Measurements from ENCODE around the gene IDH2. TPM values are rescaled to one million over a fixed set of nuclear protein-coding genes. Genes with fewer than 3 reads are reported as not detected.

The IDH2 gene
- total RNA-seq, 1 donor from 2014 or later = 933 TPM

DNA sequence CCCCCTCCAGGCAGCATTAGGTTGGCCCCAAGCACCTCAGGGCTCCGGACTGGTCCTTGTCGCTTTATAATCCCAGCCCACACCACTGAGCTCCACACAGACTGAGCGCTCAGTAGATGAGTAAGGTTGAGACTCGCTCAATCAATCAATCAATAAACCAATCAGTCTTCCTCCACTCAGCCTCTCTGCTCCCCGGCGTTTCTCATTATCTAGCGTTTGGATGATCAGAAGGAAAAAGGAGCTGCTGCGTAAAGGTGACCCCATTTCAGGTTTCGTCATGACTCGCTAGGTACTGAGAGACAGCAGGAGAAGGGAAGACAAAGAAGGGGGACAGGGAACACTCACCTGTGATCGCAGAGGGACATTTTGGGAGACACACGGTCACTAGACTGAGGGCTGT, 59.9 kb downstream of the IDH2 start:
- TF ChIP-seq, protein P1, sequence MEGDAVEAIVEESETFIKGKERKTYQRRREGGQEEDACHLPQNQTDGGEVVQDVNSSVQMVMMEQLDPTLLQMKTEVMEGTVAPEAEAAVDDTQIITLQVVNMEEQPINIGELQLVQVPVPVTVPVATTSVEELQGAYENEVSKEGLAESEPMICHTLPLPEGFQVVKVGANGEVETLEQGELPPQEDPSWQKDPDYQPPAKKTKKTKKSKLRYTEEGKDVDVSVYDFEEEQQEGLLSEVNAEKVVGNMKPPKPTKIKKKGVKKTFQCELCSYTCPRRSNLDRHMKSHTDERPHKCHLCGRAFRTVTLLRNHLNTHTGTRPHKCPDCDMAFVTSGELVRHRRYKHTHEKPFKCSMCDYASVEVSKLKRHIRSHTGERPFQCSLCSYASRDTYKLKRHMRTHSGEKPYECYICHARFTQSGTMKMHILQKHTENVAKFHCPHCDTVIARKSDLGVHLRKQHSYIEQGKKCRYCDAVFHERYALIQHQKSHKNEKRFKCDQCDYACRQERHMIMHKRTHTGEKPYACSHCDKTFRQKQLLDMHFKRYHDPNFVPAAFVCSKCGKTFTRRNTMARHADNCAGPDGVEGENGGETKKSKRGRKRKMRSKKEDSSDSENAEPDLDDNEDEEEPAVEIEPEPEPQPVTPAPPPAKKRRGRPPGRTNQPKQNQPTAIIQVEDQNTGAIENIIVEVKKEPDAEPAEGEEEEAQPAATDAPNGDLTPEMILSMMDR (IDR thresholded peaks at IDR 0.05; ENCODE audit: borderline replicate concordance) = no peak
- Histone ChIP-seq H3K4me1 (peaks cover 28% of the 10 kb centered on the region), H3K27me3 (ENCODE audit: low read depth) (no peaks in the 10 kb centered on the region), H3K27ac (replicated peaks) (no peak overlapping the region), H3K36me3 (no peaks in the 10 kb centered on the region), H3K9me3 (replicated peaks) (no peaks in the 10 kb centered on the region), H3K4me3 (no peak overlapping the region)
- no peak for DNase-seq
- intact Hi-C loops (cut with micrococcal nuclease) = no loop called here

DNA sequence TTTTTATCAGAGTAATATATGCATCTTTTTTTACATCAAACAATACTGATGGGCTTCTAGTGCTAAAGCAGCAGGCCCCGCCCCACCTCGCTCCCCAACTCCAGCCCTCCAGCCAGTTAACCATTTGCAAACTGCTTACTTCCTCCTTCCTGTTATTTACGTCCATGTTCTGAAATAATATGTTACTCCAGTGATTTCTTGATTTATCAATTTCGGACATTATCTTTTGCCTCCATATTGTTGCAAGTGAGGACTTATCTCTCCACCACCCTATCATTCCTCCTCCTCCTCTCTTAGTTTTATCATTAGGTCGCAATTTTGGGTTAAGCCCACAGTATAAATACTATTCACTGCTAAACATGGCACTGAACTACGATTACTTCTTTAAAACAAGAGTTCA, 61.6 kb downstream of the IDH2 start:
- Histone ChIP-seq H3K4me1 (peaks cover 35% of the 10 kb centered on the region), H3K36me3 (no peaks in the 10 kb centered on the region), H3K4me3 (no peak overlapping the region), H3K27me3 (ENCODE audit: low read depth) (no peaks in the 10 kb centered on the region), H3K27ac (replicated peaks) (no peak overlapping the region), H3K9me3 (replicated peaks) (no peaks in the 10 kb centered on the region)
- DNase-seq = no peak
- TF ChIP-seq, protein P1 (IDR thresholded peaks at IDR 0.05; ENCODE audit: borderline replicate concordance) = no peak
- intact Hi-C loops (cut with micrococcal nuclease) = no loop called here

DNA sequence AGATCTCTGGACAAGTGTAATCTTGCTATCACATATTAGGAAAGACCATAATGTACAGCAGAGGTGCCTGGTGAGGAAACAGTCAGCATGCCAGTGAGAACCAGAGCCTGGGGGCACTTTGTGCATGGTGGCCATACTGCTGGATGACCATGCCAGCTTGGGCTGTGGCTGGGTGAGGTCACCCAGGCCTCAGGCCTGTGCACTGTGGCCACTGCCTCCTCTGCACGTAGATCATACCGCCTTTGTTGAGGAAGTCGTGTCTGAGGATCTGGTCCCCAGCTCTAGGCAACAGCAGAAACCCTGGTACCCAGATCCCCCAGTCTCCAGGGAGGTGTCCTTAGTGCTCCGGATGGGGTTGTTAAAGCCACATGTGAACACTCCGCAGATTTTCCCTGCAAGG, 62.3 kb downstream of the IDH2 start:
- H3K4me1 ChIP-seq = peaks cover 41% of the 10 kb centered on the region
- no peak for DNase-seq

DNA sequence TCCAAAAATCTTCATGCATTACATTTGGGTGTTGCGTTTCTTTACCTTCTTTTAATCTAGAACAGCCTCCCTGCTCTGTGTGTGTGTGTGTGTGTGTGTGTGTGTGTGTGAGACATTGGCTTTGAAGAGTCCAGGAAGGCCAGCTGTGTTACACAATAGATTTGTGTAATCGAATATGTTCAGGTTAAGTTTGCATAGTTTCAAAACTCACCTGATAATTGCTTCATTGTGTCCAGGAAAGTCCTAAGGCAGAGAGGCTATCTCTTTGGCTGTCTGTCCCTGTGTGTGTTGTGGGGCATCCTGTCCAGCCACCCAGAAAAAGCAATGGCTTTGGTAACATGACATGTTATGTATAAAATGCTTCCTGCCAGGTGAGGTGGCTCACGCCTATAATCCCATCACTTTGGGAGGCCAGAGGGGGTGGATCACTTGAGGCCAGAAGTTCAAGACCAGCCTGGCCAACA, 63.6 kb downstream of the IDH2 start:
- intact Hi-C loops (cut with micrococcal nuclease) = no loop called here
- Histone ChIP-seq H3K9me3 (replicated peaks) (no peaks in the 10 kb centered on the region), H3K4me3 (no peak overlapping the region), H3K4me1 (peaks cover 52% of the 10 kb centered on the region), H3K27ac (replicated peaks) (no peak overlapping the region), H3K36me3 (no peaks in the 10 kb centered on the region), H3K27me3 (ENCODE audit: low read depth) (no peaks in the 10 kb centered on the region)
- no peak for DNase-seq
- TF ChIP-seq, protein P1 (IDR thresholded peaks at IDR 0.05; ENCODE audit: borderline replicate concordance) = no peak

More for the DNA sequence above, 62.3 kb downstream of the IDH2 start:
- intact Hi-C loops (cut with micrococcal nuclease) = no loop called here
- Histone ChIP-seq H3K36me3 (no peaks in the 10 kb centered on the region), H3K27ac (replicated peaks) (no peak overlapping the region), H3K9me3 (replicated peaks) (no peaks in the 10 kb centered on the region), H3K4me3 (no peak overlapping the region), H3K27me3 (ENCODE audit: low read depth) (no peaks in the 10 kb centered on the region)
- TF ChIP-seq, protein P1 (IDR thresholded peaks at IDR 0.05; ENCODE audit: borderline replicate concordance) = no peak

DNA sequence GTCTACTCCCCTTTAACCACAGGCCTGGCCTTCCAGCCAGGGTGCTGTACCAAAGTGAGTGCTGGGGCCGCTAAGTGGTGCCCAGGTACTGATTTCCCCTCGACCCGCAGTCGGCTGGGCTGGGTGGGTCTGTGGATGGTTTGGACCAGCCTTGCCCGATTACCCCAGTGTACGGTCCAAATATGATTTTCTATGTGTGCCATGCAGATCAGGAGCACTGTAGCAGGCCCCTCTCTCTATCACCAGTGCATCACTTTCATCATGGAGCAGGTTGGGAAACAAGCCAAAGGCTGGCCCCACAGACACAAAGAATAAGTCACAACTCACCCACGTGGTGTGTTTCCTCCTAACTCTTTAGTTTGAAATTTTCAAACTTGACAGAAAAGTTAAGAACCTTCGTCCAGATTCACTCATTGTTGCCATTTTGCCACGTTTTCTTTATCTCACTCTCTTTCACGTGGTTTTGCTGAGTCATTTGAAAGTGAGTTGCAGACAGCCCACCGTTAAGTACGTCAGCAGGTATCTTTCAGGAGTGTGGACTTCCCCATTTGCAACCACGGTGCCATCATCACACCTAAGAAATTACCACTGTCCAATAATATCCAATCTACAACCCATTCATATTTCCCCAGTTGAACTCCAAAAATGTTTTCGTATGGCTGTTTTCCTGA, 64.2 kb downstream of the IDH2 start:
- no peak overlapping the region for H3K4me3 ChIP-seq
- no peaks in the 10 kb centered on the region for H3K9me3 ChIP-seq (replicated peaks)
- DNase-seq = no peak
- TF ChIP-seq, protein P1 (IDR thresholded peaks at IDR 0.05; ENCODE audit: borderline replicate concordance) = no peak
- intact Hi-C loops (cut with micrococcal nuclease) = no loop called here
- peaks cover 58% of the 10 kb centered on the region for H3K4me1 ChIP-seq
- no peaks in the 10 kb centered on the region for H3K36me3 ChIP-seq
- H3K27me3 ChIP-seq (ENCODE audit: low read depth) = no peaks in the 10 kb centered on the region
- no peak overlapping the region for H3K27ac ChIP-seq (replicated peaks)

Measured in left ventricle myocardium inferior (tissue), 1 donor.